Heart right ventricle (tissue), 16 donors: ENCODE measurements around the gene GPR108. TPM values are rescaled to one million over a fixed set of nuclear protein-coding genes. Genes with fewer than 3 reads are reported as not detected.

Experiments used
- ATAC-seq, 8 donors: fragments of 200-7000 bp; cut with Tn5 transposase; one replicate each; pipeline ENCODE4 v1.9.1; 2020; ENCODE audit warnings: mild to moderate bottlenecking in 8 of 8, moderate library complexity in 8 of 8, moderate number of reproducible peaks in 1 of 8
- DNase-seq, 2 donors: peaks; one replicate each; pipeline ENCODE4 v3.0.0-alpha.2; 2020
- H3K27ac ChIP-seq, 10 donors: fragments of 200-600 bp; sonication (generic) in 2 of 10; one replicate each; pipeline versions ENCODE4 v1.5.0 to v1.8.0; 2020 to 2022; ENCODE audit warnings: mild to moderate bottlenecking in 3 of 10
- H3K27me3 ChIP-seq, 7 donors: fragments of 200-600 bp; one replicate each; pipeline ENCODE4 v1.8.0; 2021 to 2022; ENCODE audit warnings: mild to moderate bottlenecking in 2 of 7
- H3K36me3 ChIP-seq, 9 donors: fragments of 200-600 bp; sonication (generic) in 1 of 9; one replicate each; pipeline versions ENCODE4 v1.5.0 to v1.8.0; 2020 to 2022; ENCODE audit warnings: mild to moderate bottlenecking in 2 of 9
- H3K4me1 ChIP-seq, 9 donors: fragments of 200-600 bp; sonication (generic) in 1 of 9; one replicate each; pipeline versions ENCODE4 v1.5.0 to v1.8.0; 2020 to 2022; ENCODE audit warnings: mild to moderate bottlenecking in 4 of 9
- H3K4me3 ChIP-seq, 10 donors: fragments of 200-600 bp; sonication (generic) in 2 of 10; one replicate each; pipeline versions ENCODE4 v1.5.0 to v1.8.0; 2020 to 2022; ENCODE audit warnings: mild to moderate bottlenecking in 7 of 10, moderate library complexity in 2 of 10
- H3K9me3 ChIP-seq, 11 donors: fragments of 200-600 bp in 10 of 11; sonication (generic) in 2 of 11; one replicate each; pipeline versions ENCODE4 v1.5.0 to v1.8.0; 2013 to 2022; ENCODE audit warnings: mild to moderate bottlenecking in 2 of 11, control low read depth in 1 of 11, moderate library complexity in 1 of 11
- WGBS, 2 donors: extraction: QIAGEN DNeasy Blood & Tissue Kit; methylation state at CpG; one replicate each; pipeline ENCODE4 v1.1.7; 2013; ENCODE audit warnings: inconsistent platforms in 1 of 2; 5-methylcytosine and 5-hydroxymethylcytosine counted together
- intact Hi-C, 10 donors: fragments of 100-400 bp; cut with DNase I; formaldehyde crosslinking; loops; one replicate each; pipeline versions ENCODE4 v1.11.1 to v1.14.2; 2022
- polyA plus RNA-seq, 2 donors: library from polyadenylated mRNA; stranded (reverse); fragments of 200-250 nt; gene quantifications; one replicate each; pipeline ENCODE4 v1.2.3, GENCODE V29; 2013
- total RNA-seq, 10 donors: library from RNA; stranded (reverse); fragmentation: NEBNext Ultra II Directional in 3 of 10; extraction: Animal tissue kit (Norgen Biotek cat#: 25700) in 3 of 10; gene quantifications; one replicate each; pipeline versions ENCODE4 v1.2.1 to v1.2.4, GENCODE V29; 2021 to 2023
- TF ChIP-seq, protein P1 (sequence below), 9 donors: fragments of 200-600 bp; sonication (generic) in 2 of 9; IDR thresholded peaks; one replicate each; pipeline versions ENCODE4 v1.5.0 to v1.8.0; 2021 to 2022; ENCODE audit warnings: antibody characterized with exemption in 9 of 9, mild to moderate bottlenecking in 5 of 9, moderate library complexity in 1 of 9
- donor health status: Arrhythmogenic right ventricular cardiomyopathy.
- donor health status: ischemic (EF 13 %, LVEDD 7.1; RV severe dilation, severe dysfunction).
- donor health status: healthy with polysubstance abuse.
- donor health status: DM: no; HTN: yes; CAD: no.
- donor health status: DM: no; HTN: no; CAD: no.
- donor health status: ischemic (EF 25% LVEDD 6.9; RV normal size, moderate dysfunction).
- donor health status: ischemic (EF 25% LVEDD 5.7; RV mildly dilated, moderate dysfunction).
- donor health status: healthy.
- donor health status: DM: yes; HTN: yes; CAD: no.
- donor health status: Ischemic cardiomyopathy.
- donor health status: ischemic (EF 35%, LVEDD 5.7; RV mildly dilated, moderate dysfunction).
- donor health status: nonischemic (EF 11% LVEDD 7.7; RV severe dilation, severe dysfunction).
- donor health status: DM: yes; HTN: yes; CAD: no.
- donor health status: PGD.
- donor health status: ischemic (EF 29% LVEDD 5.4; RV normal size, mild dysfunction).
- donor health status: nonischemic (EF 23%, LVEDD 6.1; RV moderate dilation, normal function).

Gene GPR108
- total and polyA plus RNA-seq, 12 donors = 20.4 to 62.0 (median 23.5) TPM

DNA sequence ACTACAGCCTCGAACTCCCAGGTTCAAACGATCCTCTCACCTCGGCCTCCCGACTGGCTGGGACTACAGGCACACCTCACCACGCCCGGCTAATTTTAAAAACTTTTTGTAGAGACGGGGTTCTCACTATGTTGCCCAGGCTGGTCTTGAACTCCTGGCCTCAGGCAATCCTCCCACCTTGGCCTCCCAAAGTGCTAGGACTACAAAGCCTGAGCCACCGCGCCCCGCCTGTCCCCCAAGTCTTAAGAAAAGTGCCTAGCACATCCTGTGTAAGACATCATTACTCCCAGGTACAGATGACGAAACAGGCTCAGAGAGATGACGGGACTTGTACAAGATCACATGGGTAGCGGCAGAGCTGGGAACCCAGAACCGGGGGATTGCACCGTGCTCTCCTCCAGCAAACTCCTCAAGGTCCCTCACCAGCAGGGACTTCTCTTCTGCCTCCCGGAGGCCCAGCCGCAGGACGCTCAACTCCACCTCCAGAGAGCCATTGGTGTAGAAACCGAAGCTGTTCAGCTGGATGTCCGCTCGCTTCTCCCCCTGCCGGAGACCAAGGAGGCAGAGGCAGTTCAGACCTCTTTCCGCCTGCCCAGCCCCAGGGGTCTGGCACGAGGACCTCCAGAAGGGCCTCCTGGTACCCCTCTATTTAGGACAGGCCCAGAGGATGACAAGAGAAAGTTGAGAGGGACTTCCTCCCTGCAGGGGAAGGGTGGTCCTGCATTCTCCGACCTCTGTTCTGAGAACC lies 1.0 kb downstream of the GPR108 start:
- peaks cover 12 to 47% (median 33%) of the 10 kb centered on the region in 9 donors for H3K4me1 ChIP-seq
- H3K27me3 ChIP-seq = peaks cover 0 to 10% (median 0%) of the 10 kb centered on the region in 7 donors
- peak; percentile 70 to 77 for DNase-seq
- ATAC-seq = peak in 7 of 8 donors; percentile 2 to 24 (median 7)
- H3K9me3 ChIP-seq = no peaks in the 10 kb centered on the region
- intact Hi-C loops = loop anchor here in 6 of 10 donors (2.0 to 10.0 kb wide), 9 partner anchors 102 to 658 kb away; partner anchors contain the start of genes ALKBH7 (in 1 of the 6), PSPN (in 1 of the 6) and ZNF557 (in 1 of the 6)
- 28 to 29% methylated on average over 25 of the region's 25 CpGs for WGBS, 2 donors
- H3K36me3 ChIP-seq = peaks cover 0 to 40% (median 9%) of the 10 kb centered on the region in 9 donors
- peak overlapping the region; percentile 92 to 100 (median 98) for H3K27ac ChIP-seq
- TF ChIP-seq, protein P1, sequence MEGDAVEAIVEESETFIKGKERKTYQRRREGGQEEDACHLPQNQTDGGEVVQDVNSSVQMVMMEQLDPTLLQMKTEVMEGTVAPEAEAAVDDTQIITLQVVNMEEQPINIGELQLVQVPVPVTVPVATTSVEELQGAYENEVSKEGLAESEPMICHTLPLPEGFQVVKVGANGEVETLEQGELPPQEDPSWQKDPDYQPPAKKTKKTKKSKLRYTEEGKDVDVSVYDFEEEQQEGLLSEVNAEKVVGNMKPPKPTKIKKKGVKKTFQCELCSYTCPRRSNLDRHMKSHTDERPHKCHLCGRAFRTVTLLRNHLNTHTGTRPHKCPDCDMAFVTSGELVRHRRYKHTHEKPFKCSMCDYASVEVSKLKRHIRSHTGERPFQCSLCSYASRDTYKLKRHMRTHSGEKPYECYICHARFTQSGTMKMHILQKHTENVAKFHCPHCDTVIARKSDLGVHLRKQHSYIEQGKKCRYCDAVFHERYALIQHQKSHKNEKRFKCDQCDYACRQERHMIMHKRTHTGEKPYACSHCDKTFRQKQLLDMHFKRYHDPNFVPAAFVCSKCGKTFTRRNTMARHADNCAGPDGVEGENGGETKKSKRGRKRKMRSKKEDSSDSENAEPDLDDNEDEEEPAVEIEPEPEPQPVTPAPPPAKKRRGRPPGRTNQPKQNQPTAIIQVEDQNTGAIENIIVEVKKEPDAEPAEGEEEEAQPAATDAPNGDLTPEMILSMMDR (IDR thresholded peaks at IDR 0.05) = peak; percentile 29 to 73 (median 56)
- H3K4me3 ChIP-seq = peak overlapping the region; percentile 59 to 99 (median 82)

- no peaks in the 10 kb centered on the region for H3K9me3 ChIP-seq
- no peak for DNase-seq
- ATAC-seq = no peak
- no peak overlapping the region for H3K4me3 ChIP-seq
- peak overlapping the region in 4 of 10 donors; percentile 92 to 100 (median 99) for H3K27ac ChIP-seq
- TF ChIP-seq, protein P1 (IDR thresholded peaks at IDR 0.05) = no peak
- peaks cover 0 to 5% (median 0%) of the 10 kb centered on the region in 7 donors for H3K27me3 ChIP-seq
- intact Hi-C loops = loop anchor here in 6 of 10 donors (5.0 to 10.0 kb wide), 7 partner anchors 101 to 659 kb away; partner anchors contain the start of genes ALKBH7 (in 1 of the 6), PSPN (in 1 of the 6) and ZNF557 (in 1 of the 6)
- H3K36me3 ChIP-seq = peaks cover 0 to 45% (median 9%) of the 10 kb centered on the region in 9 donors
- WGBS, 2 donors = 62 to 66% methylated on average over 15 of the region's 15 CpGs
- peaks cover 12 to 37% (median 28%) of the 10 kb centered on the region in 9 donors for H3K4me1 ChIP-seq
These were observed 2.0 kb downstream of the GPR108 start for GRCh38 chr19:6735181-6735911.

- Histone ChIP-seq H3K4me3 (no peak overlapping the region), H3K9me3 (no peaks in the 10 kb centered on the region), H3K27me3 (no peaks in the 10 kb centered on the region), H3K36me3 (peaks cover 0 to 45% (median 9%) of the 10 kb centered on the region in 9 donors), H3K4me1 (peaks cover 12 to 35% (median 26%) of the 10 kb centered on the region in 9 donors), H3K27ac (no peak overlapping the region)
- DNase-seq (no peak), ATAC-seq (no peak)
- TF ChIP-seq, protein P1 (IDR thresholded peaks at IDR 0.05) = no peak
- intact Hi-C loops = loop anchor here in 5 of 10 donors (10.0 kb wide), 5 partner anchors 99 to 661 kb away; partner anchors contain the start of genes ALKBH7 (in 1 of the 5), PSPN (in 1 of the 5) and ZNF557 (in 1 of the 5)
- WGBS, 2 donors = 65 to 69% methylated on average over 20 of the region's 20 CpGs
These were observed 3.2 kb downstream of the GPR108 start for GRCh38 chr19:6734096-6734696.
